Prostate gland (tissue), 2 donors: ENCODE data around the gene ARHGAP26. TPM values are rescaled to one million over a fixed set of nuclear protein-coding genes. Genes with fewer than 3 reads are reported as not detected.
A peak's percentile ranks its signal among the peaks of the same experiment; 100 is the strongest.

Experiments used
- DNase-seq: peaks from one replicate; pipeline ENCODE4 v3.0.0-alpha.2; 2019; ENCODE audit warnings: low spot score
- H3K27ac ChIP-seq, 2 donors: fragments of 200-600 bp; sonication (generic); 2 replicates each; pipeline ENCODE4 v1.5.1; 2017 to 2019
- H3K27me3 ChIP-seq: fragments of 200-600 bp; sonication (generic); replicated peaks from 2 replicates; pipeline ENCODE4 v1.5.1; 2019; ENCODE audit not compliant: insufficient read depth
- H3K36me3 ChIP-seq, 2 donors: fragments of 200-600 bp; sonication (generic); 1 replicate in 1 of 2; 2 replicates in 1 of 2; pipeline versions ENCODE4 v1.5.1 to v1.8.1; 2017 to 2019
- H3K4me1 ChIP-seq: fragments of 200-600 bp; sonication (generic); replicated peaks from 2 replicates; pipeline ENCODE4 v1.5.1; 2019
- H3K4me3 ChIP-seq, 2 donors: fragments of 200-600 bp; sonication (generic); 2 replicates each; pipeline ENCODE4 v1.5.1; 2017 to 2019
- H3K9me3 ChIP-seq: fragments of 200-600 bp; sonication (generic); 2 replicates; pipeline ENCODE4 v1.5.1; 2017
- POLR2A ChIP-seq: fragments of 450-650 bp; IDR thresholded peaks from one replicate; pipeline ENCODE4 v1.6.1; 2016; ENCODE audit warnings: antibody characterized with exemption, mild to moderate bottlenecking
- POLR2AphosphoS5 ChIP-seq: sonication (generic); formaldehyde crosslinking; IDR thresholded peaks from one replicate; pipeline ENCODE4 v1.6.1; 2017; ENCODE audit warnings: antibody characterized with exemption
- WGBS: methylation state at CpG from one replicate; pipeline ENCODE4 v1.1.5; 2018; 5-methylcytosine and 5-hydroxymethylcytosine counted together
- intact Hi-C: fragments of 100-400 bp; cut with DNase I; formaldehyde crosslinking; loops from one replicate; pipeline ENCODE4 v1.14.2; 2022
- total RNA-seq, 2 donors: library from RNA; depleted of rRNA; stranded (reverse); fragments of >200 nt; gene quantifications; one replicate each; pipeline ENCODE4 v1.1.0, GENCODE V29; 2016
- TF ChIP-seq, protein P1 (sequence below), 4 experiments: fragments of 200-600 bp in 2 of 4; fragments of 450-650 bp in 2 of 4; sonication (generic) in 2 of 4; IDR thresholded peaks; 1 replicate in 3 of 4; 2 replicates in 1 of 4; pipeline ENCODE4 v1.5.1; 2016 to 2019; ENCODE audit warnings: antibody characterized with exemption in 4 of 4, mild to moderate bottlenecking in 2 of 4, moderate library complexity in 2 of 4

The ARHGAP26 gene
- total RNA-seq, 2 donors from 2014 or later, result 11.7 to 39.8 TPM

DNA sequence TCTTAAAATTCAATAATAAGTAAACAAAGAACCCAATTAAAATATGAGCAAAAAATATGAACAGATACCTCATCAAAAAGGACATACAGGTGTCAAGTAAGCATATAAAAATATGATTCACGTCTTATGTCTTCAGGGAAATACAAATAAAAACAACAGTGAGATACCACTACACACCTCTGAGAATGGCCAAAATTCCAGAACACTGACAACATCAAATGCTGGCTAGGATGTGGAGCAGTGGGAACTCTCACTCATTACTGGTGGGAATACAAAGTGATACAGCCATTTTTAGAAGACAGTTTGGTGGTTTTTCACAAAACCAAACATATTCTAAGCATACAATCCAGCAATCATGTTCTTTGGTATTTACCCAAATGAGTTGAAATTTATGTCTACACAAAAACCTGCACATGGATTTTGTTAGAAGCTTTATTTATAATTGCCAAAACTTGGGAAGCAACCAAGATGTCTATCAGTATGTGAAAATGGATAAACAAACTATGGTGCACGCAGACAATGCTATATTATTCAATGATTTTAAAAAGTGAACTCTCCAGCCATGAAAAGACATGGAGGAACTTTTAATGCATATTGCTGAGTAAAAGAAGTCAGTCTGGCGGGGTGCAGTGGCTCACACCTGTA is 381.0 kb downstream of the ARHGAP26 start:
- H3K4me1 ChIP-seq, result peaks cover 3% of the 10 kb centered on the region

DNA sequence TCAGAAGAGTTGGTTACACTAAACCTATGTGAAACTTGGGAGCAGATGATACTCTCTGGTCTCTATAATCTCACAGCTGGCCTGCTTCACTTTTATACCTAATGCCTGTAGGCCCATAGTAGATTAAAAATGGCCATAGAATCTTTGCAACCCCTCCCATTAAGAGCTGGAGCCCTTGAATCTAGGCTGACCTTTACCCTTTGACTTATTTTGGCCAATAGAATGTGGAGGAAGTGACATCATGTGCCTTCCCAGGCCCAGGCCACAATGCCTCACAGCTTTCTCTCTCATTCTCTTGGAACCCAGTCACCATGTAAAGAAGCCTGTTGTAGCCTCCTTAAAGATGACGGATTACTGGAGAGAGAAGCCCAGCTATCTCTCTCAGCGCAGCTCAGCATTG is 382.3 kb downstream of the ARHGAP26 start:
- Histone ChIP-seq H3K4me1 (peaks cover 3% of the 10 kb centered on the region), H3K27ac (no peak overlapping the region), H3K9me3 (no peaks in the 10 kb centered on the region), H3K36me3 (no peaks in the 10 kb centered on the region), H3K4me3 (no peak overlapping the region), H3K27me3 (no peaks in the 10 kb centered on the region)
- no peak for DNase-seq
- intact Hi-C loops, result loop anchor here (5.0 kb wide), 1 partner anchor 250 kb away; the partner anchor contains the start of gene NR3C1
- TF ChIP-seq POLR2AphosphoS5, result no peak
- TF ChIP-seq POLR2A, result no peak
- TF ChIP-seq, protein P1, sequence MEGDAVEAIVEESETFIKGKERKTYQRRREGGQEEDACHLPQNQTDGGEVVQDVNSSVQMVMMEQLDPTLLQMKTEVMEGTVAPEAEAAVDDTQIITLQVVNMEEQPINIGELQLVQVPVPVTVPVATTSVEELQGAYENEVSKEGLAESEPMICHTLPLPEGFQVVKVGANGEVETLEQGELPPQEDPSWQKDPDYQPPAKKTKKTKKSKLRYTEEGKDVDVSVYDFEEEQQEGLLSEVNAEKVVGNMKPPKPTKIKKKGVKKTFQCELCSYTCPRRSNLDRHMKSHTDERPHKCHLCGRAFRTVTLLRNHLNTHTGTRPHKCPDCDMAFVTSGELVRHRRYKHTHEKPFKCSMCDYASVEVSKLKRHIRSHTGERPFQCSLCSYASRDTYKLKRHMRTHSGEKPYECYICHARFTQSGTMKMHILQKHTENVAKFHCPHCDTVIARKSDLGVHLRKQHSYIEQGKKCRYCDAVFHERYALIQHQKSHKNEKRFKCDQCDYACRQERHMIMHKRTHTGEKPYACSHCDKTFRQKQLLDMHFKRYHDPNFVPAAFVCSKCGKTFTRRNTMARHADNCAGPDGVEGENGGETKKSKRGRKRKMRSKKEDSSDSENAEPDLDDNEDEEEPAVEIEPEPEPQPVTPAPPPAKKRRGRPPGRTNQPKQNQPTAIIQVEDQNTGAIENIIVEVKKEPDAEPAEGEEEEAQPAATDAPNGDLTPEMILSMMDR (IDR thresholded peaks at IDR 0.05), result no peak
- 96% methylated on average over 2 of the region's 2 CpGs for WGBS

More for the DNA sequence above, 381.0 kb downstream of the ARHGAP26 start:
- no peak overlapping the region for H3K4me3 ChIP-seq
- no peaks in the 10 kb centered on the region for H3K9me3 ChIP-seq
- H3K27me3 ChIP-seq, result no peaks in the 10 kb centered on the region
- H3K27ac ChIP-seq, result no peak overlapping the region
- intact Hi-C loops, result loop anchor here (5.0 kb wide), 1 partner anchor 251 kb away; the partner anchor contains the start of gene NR3C1
- no peaks in the 10 kb centered on the region for H3K36me3 ChIP-seq
- no peak for TF ChIP-seq POLR2AphosphoS5
- no peak for TF ChIP-seq POLR2A
- TF ChIP-seq, protein P1 (IDR thresholded peaks at IDR 0.05), result no peak
- DNase-seq, result no peak
- WGBS, result 71% methylated on average over 3 of the region's 3 CpGs

DNA sequence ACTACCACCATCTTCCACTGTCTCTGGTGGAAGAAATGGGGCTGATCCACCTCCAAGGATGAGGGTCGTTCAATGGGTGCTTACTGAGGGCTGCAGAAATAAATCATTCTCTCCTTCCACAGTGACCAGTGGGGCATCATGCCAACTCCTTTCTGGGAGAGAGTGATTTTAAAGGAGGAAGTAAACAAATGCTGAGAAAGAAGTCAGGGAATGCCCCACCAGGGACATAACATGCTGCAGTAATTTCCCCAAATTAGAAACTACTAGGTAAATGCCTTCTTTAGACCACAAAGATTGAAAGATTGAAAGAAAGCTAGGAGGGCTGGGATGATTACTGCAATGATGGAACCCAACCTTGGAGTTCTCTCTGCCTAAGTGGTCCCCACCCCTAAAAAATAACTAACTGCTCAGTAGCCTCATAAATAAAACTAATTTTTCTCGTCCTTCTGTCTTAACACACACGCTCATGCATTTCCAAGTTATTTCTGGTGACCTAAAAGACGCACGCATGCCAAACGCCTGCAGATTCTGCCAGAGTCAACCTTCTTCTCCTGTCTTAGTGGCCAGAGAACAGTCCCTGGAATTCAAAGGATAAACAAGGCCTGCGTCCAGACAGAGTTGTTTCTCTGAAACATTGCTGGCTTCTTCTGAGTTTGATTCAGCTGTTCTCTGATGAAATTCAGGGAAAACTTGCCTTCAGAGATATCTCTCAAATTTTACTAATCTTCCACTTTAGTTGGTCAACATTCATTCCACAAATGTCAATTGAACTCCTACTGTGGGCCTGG is 383.3 kb downstream of the ARHGAP26 start:
- peak overlapping the region; percentile 26 to 35 for H3K27ac ChIP-seq
- no peak overlapping the region for H3K4me3 ChIP-seq
- TF ChIP-seq POLR2A, result no peak
- TF ChIP-seq POLR2AphosphoS5, result peak; percentile 57
- TF ChIP-seq, protein P1 (IDR thresholded peaks at IDR 0.05), result no peak
- H3K4me1 ChIP-seq, result peaks cover 3% of the 10 kb centered on the region
- H3K36me3 ChIP-seq, result no peaks in the 10 kb centered on the region
- peak; percentile 30 for DNase-seq
- intact Hi-C loops, result loop anchor here (5.0 kb wide), 1 partner anchor 249 kb away; the partner anchor contains the start of gene NR3C1
- H3K27me3 ChIP-seq, result no peaks in the 10 kb centered on the region
- WGBS, result 40% methylated on average over 7 of the region's 7 CpGs
- no peaks in the 10 kb centered on the region for H3K9me3 ChIP-seq

GRCh38 chr5:143154510-143155370 is 384.6 kb downstream of the ARHGAP26 start:
- TF ChIP-seq POLR2A (no peak), POLR2AphosphoS5 (no peak)
- TF ChIP-seq, protein P1 (IDR thresholded peaks at IDR 0.05), result no peak
- no peaks in the 10 kb centered on the region for H3K27me3 ChIP-seq
- DNase-seq, result no peak
- 72% methylated on average over 5 of the region's 5 CpGs for WGBS
- intact Hi-C loops, result loop anchor here (5.0 kb wide), 1 partner anchor 248 kb away; the partner anchor contains the start of gene NR3C1
- no peaks in the 10 kb centered on the region for H3K9me3 ChIP-seq
- no peaks in the 10 kb centered on the region for H3K36me3 ChIP-seq
- peak overlapping the region in 1 of 2 donors; percentile 26 for H3K27ac ChIP-seq
- H3K4me1 ChIP-seq, result peaks cover 3% of the 10 kb centered on the region
- no peak overlapping the region for H3K4me3 ChIP-seq
